A673 (cell line): ENCODE measurements around the gene GPBP1.

Source experiments
- EZH2 ChIP-seq: fragments of 200-600 bp; sonication (generic); IDR thresholded peaks from 2 replicates; pipeline ENCODE4 v1.6.1; 2017; ENCODE audit warnings: borderline replicate concordance, low read depth, mild to moderate bottlenecking, mixed read lengths, antibody characterized with exemption, low read length; ENCODE audit not compliant: poor library complexity, severe bottlenecking
- TF ChIP-seq, protein P1 (sequence below): fragments of 300-800, 200-600 bp; sonication (generic); conservative IDR thresholded peaks from 2 replicates; pipeline ENCODE4 v1.5.1; 2017; ENCODE audit warnings: low read depth, mild to moderate bottlenecking, antibody characterized with exemption, low read length, moderate library complexity, mixed read lengths

DNA sequence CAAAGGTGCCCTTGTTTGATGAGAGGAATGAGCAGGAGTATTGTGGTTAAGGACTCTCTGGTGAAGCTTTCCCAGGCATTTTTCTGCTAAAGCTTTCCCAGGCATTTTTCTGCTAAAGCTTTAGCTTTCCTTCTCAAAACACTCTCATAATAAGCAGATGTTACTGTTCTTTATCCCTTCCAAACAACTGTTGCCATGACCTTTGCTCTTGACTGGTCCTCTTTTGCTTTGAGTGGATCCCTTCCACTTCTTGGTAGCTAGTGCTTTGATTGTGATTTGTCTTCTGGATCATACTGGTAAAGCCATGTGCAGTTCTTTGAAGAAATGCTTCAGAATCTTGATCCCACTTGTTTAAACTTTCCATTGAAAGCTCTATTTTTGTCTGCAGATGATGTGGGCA is 85.8 kb downstream of the GPBP1 start:
- TF ChIP-seq, protein P1, sequence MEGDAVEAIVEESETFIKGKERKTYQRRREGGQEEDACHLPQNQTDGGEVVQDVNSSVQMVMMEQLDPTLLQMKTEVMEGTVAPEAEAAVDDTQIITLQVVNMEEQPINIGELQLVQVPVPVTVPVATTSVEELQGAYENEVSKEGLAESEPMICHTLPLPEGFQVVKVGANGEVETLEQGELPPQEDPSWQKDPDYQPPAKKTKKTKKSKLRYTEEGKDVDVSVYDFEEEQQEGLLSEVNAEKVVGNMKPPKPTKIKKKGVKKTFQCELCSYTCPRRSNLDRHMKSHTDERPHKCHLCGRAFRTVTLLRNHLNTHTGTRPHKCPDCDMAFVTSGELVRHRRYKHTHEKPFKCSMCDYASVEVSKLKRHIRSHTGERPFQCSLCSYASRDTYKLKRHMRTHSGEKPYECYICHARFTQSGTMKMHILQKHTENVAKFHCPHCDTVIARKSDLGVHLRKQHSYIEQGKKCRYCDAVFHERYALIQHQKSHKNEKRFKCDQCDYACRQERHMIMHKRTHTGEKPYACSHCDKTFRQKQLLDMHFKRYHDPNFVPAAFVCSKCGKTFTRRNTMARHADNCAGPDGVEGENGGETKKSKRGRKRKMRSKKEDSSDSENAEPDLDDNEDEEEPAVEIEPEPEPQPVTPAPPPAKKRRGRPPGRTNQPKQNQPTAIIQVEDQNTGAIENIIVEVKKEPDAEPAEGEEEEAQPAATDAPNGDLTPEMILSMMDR: no peak
- no peak for TF ChIP-seq EZH2
